ENCODE results near the gene SOD1. TPM values are rescaled to one million over a fixed set of nuclear protein-coding genes. Genes with fewer than 3 reads are reported as not detected.

Gene SOD1
- total RNA-seq, 1 donor from 2014 or later, result 332 TPM

Other genes starting within 250 kb of the SOD1 start
- 1.0 and 10.6 TPM in 2 replicates for gene SCAF4, start 72.4 kb downstream of the SOD1 start, total RNA-seq
- gene HUNK, start 213.3 kb downstream of the SOD1 start, total RNA-seq, result 0.17 and 1.8 TPM in 2 replicates